DOHH2 (cell line): Measurements from ENCODE around the gene PKD1L1.

Experiments used
- CTCF ChIP-seq: fragments of 200-600 bp; sonication (generic); IDR thresholded peaks from one replicate; pipeline ENCODE4 v1.5.1; 2014; ENCODE audit warnings: antibody characterized with exemption, mild to moderate bottlenecking, low read depth, low read length; ENCODE audit not compliant: poor library complexity, severe bottlenecking
- EZH2phosphoT487 ChIP-seq: fragments of 200-600 bp; sonication (generic); IDR thresholded peaks from 2 replicates; pipeline ENCODE4 v1.6.1; 2017; ENCODE audit warnings: borderline replicate concordance, mild to moderate bottlenecking, antibody characterized with exemption, low read length, moderate library complexity, mixed read lengths

GRCh38 chr7:47725031-47725780, 223.1 kb downstream of the PKD1L1 start:
- TF ChIP-seq CTCF = no peak
- TF ChIP-seq EZH2phosphoT487 = no peak
